Activated naive CD8-positive, alpha-beta T cell treated with anti-CD3 and anti-CD28 coated beads for 36 hours (primary cell): ENCODE results near the gene MYO7B. TPM values are rescaled to one million over a fixed set of nuclear protein-coding genes. Genes with fewer than 3 reads are reported as not detected.
"Not testable (repeated sequence)": the region's sequence is repeated elsewhere in the genome, so short reads cannot be mapped to it uniquely, and the experiment has no call there.

Experiments
- DNase-seq: peaks from one replicate; pipeline ENCODE4 v3.0.0; 2021
- H3K27ac Mint-ChIP-seq: one replicate; pipeline ENCODE4 v1.8.0; 2022; ENCODE audit warnings: mild to moderate bottlenecking, moderate library complexity, mixed read lengths
- H3K27me3 Mint-ChIP-seq: one replicate; pipeline ENCODE4 v1.8.0; 2022; ENCODE audit warnings: mild to moderate bottlenecking, mixed read lengths
- H3K36me3 Mint-ChIP-seq: one replicate; pipeline ENCODE4 v1.8.0; 2021; ENCODE audit warnings: mild to moderate bottlenecking, mixed read lengths
- H3K4me1 Mint-ChIP-seq: one replicate; pipeline ENCODE4 v1.8.0; 2021; ENCODE audit warnings: mixed read lengths
- H3K4me3 Mint-ChIP-seq: one replicate; pipeline ENCODE4 v1.8.0; 2022; ENCODE audit warnings: mild to moderate bottlenecking, moderate library complexity, mixed read lengths
- H3K9me3 Mint-ChIP-seq: one replicate; pipeline ENCODE4 v1.8.0; 2022; ENCODE audit warnings: mixed read lengths
- total RNA-seq, 2 experiments: library from RNA; stranded (reverse); gene quantifications; one replicate each; pipeline ENCODE4 v1.2.3, GENCODE V29; 2021

Gene MYO7B
- total RNA-seq, 2 experiments from 2014 or later, result 0.62 to 0.88 TPM

- Mint-ChIP-seq H3K4me1 (peaks cover 6% of the 10 kb centered on the region), H3K9me3 (no peaks in the 10 kb centered on the region), H3K36me3 (no peaks in the 10 kb centered on the region), H3K27ac (no peak overlapping the region), H3K4me3 (no peak overlapping the region), H3K27me3 (no peaks in the 10 kb centered on the region)
- DNase-seq, result no peak
These were observed 35.1 kb downstream of the MYO7B start for GRCh38 chr2:127570282-127571250.

- not testable (repeated sequence) for H3K36me3 Mint-ChIP-seq, H3K9me3 Mint-ChIP-seq, H3K27ac Mint-ChIP-seq, H3K4me3 Mint-ChIP-seq, DNase-seq, H3K27me3 Mint-ChIP-seq
- H3K4me1 Mint-ChIP-seq, result peaks cover 10% of the 10 kb centered on the region
These were observed 36.9 kb downstream of the MYO7B start for GRCh38 chr2:127572352-127572751.

- Mint-ChIP-seq H3K9me3 (no peaks in the 10 kb centered on the region), H3K4me3 (no peak overlapping the region), H3K36me3 (no peaks in the 10 kb centered on the region), H3K4me1 (peaks cover 10% of the 10 kb centered on the region), H3K27ac (no peak overlapping the region), H3K27me3 (no peaks in the 10 kb centered on the region)
- DNase-seq, result no peak
These were observed 37.4 kb downstream of the MYO7B start for GRCh38 chr2:127572841-127573240.

GRCh38 chr2:127573298-127573697, 37.8 kb downstream of the MYO7B start:
- no peak overlapping the region for H3K4me3 Mint-ChIP-seq
- no peaks in the 10 kb centered on the region for H3K36me3 Mint-ChIP-seq
- H3K27me3 Mint-ChIP-seq, result no peaks in the 10 kb centered on the region
- H3K27ac Mint-ChIP-seq, result no peak overlapping the region
- H3K9me3 Mint-ChIP-seq, result no peaks in the 10 kb centered on the region
- H3K4me1 Mint-ChIP-seq, result peaks cover 10% of the 10 kb centered on the region
- DNase-seq, result no peak

GRCh38 chr2:127573771-127574170, 38.3 kb downstream of the MYO7B start:
- no peak overlapping the region for H3K4me3 Mint-ChIP-seq
- H3K4me1 Mint-ChIP-seq, result peaks cover 10% of the 10 kb centered on the region
- no peaks in the 10 kb centered on the region for H3K27me3 Mint-ChIP-seq
- H3K9me3 Mint-ChIP-seq, result no peaks in the 10 kb centered on the region
- H3K27ac Mint-ChIP-seq, result no peak overlapping the region
- no peaks in the 10 kb centered on the region for H3K36me3 Mint-ChIP-seq
- no peak for DNase-seq

- H3K4me1 Mint-ChIP-seq, result peaks cover 10% of the 10 kb centered on the region
- H3K9me3 Mint-ChIP-seq, result no peaks in the 10 kb centered on the region
- H3K27ac Mint-ChIP-seq, result no peak overlapping the region
- no peaks in the 10 kb centered on the region for H3K36me3 Mint-ChIP-seq
- DNase-seq, result no peak
- H3K4me3 Mint-ChIP-seq, result no peak overlapping the region
- no peaks in the 10 kb centered on the region for H3K27me3 Mint-ChIP-seq
These were observed 39.2 kb downstream of the MYO7B start for GRCh38 chr2:127574656-127575055.

- Mint-ChIP-seq H3K27ac (peak overlapping the region; percentile 3), H3K9me3 (no peaks in the 10 kb centered on the region)
- DNase-seq, result no peak
These were observed 39.8 kb downstream of the MYO7B start for GRCh38 chr2:127575185-127575765.

GRCh38 chr2:127575941-127576432, 40.5 kb downstream of the MYO7B start:
- DNase-seq, result no peak
- H3K36me3 Mint-ChIP-seq, result no peaks in the 10 kb centered on the region
- no peak overlapping the region for H3K27ac Mint-ChIP-seq
- no peaks in the 10 kb centered on the region for H3K27me3 Mint-ChIP-seq
- H3K4me3 Mint-ChIP-seq, result no peak overlapping the region
- H3K9me3 Mint-ChIP-seq, result no peaks in the 10 kb centered on the region
- peaks cover 10% of the 10 kb centered on the region for H3K4me1 Mint-ChIP-seq

More at GRCh38 chr2:127575185-127575765, 39.8 kb downstream of the MYO7B start:
- Mint-ChIP-seq H3K36me3 (no peaks in the 10 kb centered on the region), H3K27me3 (no peaks in the 10 kb centered on the region), H3K4me1 (peaks cover 10% of the 10 kb centered on the region), H3K4me3 (no peak overlapping the region)

- no peaks in the 10 kb centered on the region for H3K27me3 Mint-ChIP-seq
- H3K36me3 Mint-ChIP-seq, result no peaks in the 10 kb centered on the region
- H3K4me1 Mint-ChIP-seq, result peaks cover 10% of the 10 kb centered on the region
- H3K27ac Mint-ChIP-seq, result no peak overlapping the region
- no peak for DNase-seq
- no peak overlapping the region for H3K4me3 Mint-ChIP-seq
- no peaks in the 10 kb centered on the region for H3K9me3 Mint-ChIP-seq
These were observed 41.1 kb downstream of the MYO7B start for GRCh38 chr2:127576433-127577207.

GRCh38 chr2:127577208-127577475, 41.7 kb downstream of the MYO7B start:
- Mint-ChIP-seq H3K36me3 (no peaks in the 10 kb centered on the region), H3K27ac (no peak overlapping the region), H3K9me3 (no peaks in the 10 kb centered on the region), H3K27me3 (no peaks in the 10 kb centered on the region), H3K4me3 (no peak overlapping the region), H3K4me1 (peaks cover 10% of the 10 kb centered on the region)
- DNase-seq, result no peak

GRCh38 chr2:127577503-127577902, 42.0 kb downstream of the MYO7B start:
- DNase-seq, result no peak
- Mint-ChIP-seq H3K27ac (no peak overlapping the region), H3K4me1 (peaks cover 10% of the 10 kb centered on the region), H3K36me3 (no peaks in the 10 kb centered on the region), H3K27me3 (no peaks in the 10 kb centered on the region), H3K4me3 (no peak overlapping the region), H3K9me3 (no peaks in the 10 kb centered on the region)

GRCh38 chr2:127577973-127578372, 42.5 kb downstream of the MYO7B start:
- H3K4me1 Mint-ChIP-seq, result peaks cover 10% of the 10 kb centered on the region
- H3K27me3 Mint-ChIP-seq, result no peaks in the 10 kb centered on the region
- no peak overlapping the region for H3K4me3 Mint-ChIP-seq
- H3K9me3 Mint-ChIP-seq, result no peaks in the 10 kb centered on the region
- no peak overlapping the region for H3K27ac Mint-ChIP-seq
- H3K36me3 Mint-ChIP-seq, result no peaks in the 10 kb centered on the region
- DNase-seq, result no peak

- no peak overlapping the region for H3K4me3 Mint-ChIP-seq
- H3K27me3 Mint-ChIP-seq, result no peaks in the 10 kb centered on the region
- H3K4me1 Mint-ChIP-seq, result peaks cover 10% of the 10 kb centered on the region
- no peak for DNase-seq
- no peaks in the 10 kb centered on the region for H3K9me3 Mint-ChIP-seq
- H3K27ac Mint-ChIP-seq, result no peak overlapping the region
- no peaks in the 10 kb centered on the region for H3K36me3 Mint-ChIP-seq
These were observed 42.9 kb downstream of the MYO7B start for GRCh38 chr2:127578411-127578810.

- no peaks in the 10 kb centered on the region for H3K27me3 Mint-ChIP-seq
- H3K4me1 Mint-ChIP-seq, result peaks cover 10% of the 10 kb centered on the region
- no peaks in the 10 kb centered on the region for H3K9me3 Mint-ChIP-seq
- H3K36me3 Mint-ChIP-seq, result no peaks in the 10 kb centered on the region
- no peak for DNase-seq
- H3K27ac Mint-ChIP-seq, result no peak overlapping the region
- H3K4me3 Mint-ChIP-seq, result no peak overlapping the region
These were observed 43.7 kb downstream of the MYO7B start for GRCh38 chr2:127579231-127579630.
